ENCODE results near the gene GPRC5C.

GRCh38 chr17:74447628-74448159, 15.8 kb downstream of the GPRC5C start:
- TF ChIP-seq YY1 (tag by site-specific recombination; IDR thresholded peaks at IDR 0.05) (no peak), ZNF670 (tag by site-specific recombination; IDR thresholded peaks at IDR 0.05; ENCODE audit: low read depth) (no peak), ZNF423 (tag by site-specific recombination; IDR thresholded peaks at IDR 0.05) (no peak), ZNF146 (tag by site-specific recombination; IDR thresholded peaks at IDR 0.05) (no peak), ZNF510 (tag by site-specific recombination; IDR thresholded peaks at IDR 0.05; ENCODE audit: insufficient replicate concordance) (no peak), ZNF624 (tag by site-specific recombination; IDR thresholded peaks at IDR 0.05) (no peak), ZNF677 (tag by site-specific recombination; IDR thresholded peaks at IDR 0.05) (no peak)
